Tibial artery (tissue), 4 donors: ENCODE results near the gene TRIM7.
A peak's percentile ranks its signal among the peaks of the same experiment; 100 is the strongest.

Experiments used
- DNase-seq, 2 donors: peaks; one replicate each; pipeline ENCODE4 v3.0.0-alpha.2; 2019
- H3K27ac ChIP-seq, 2 donors: fragments of 200-600 bp; sonication (generic) in 1 of 2; 1 replicate in 1 of 2; 2 replicates in 1 of 2; pipeline ENCODE4 v1.5.1; 2018 to 2019; ENCODE audit warnings: mild to moderate bottlenecking in 1 of 2
- H3K27me3 ChIP-seq, 2 donors: fragments of 200-600 bp; sonication (generic) in 1 of 2; one replicate each; pipeline versions ENCODE4 v1.5.1 to v1.6.0; 2016 to 2019
- H3K36me3 ChIP-seq, 3 donors: fragments of 200-600 bp; sonication (generic) in 2 of 3; one replicate each; pipeline ENCODE4 v1.5.1; 2016 to 2019; ENCODE audit warnings: mild to moderate bottlenecking in 2 of 3
- H3K4me1 ChIP-seq, 4 donors: fragments of 200-600 bp; sonication (generic) in 2 of 4; 1 replicate in 3 of 4; 2 replicates in 1 of 4; pipeline ENCODE4 v1.5.1; 2016 to 2019
- H3K4me3 ChIP-seq, 2 donors: fragments of 200-600 bp; sonication (generic) in 1 of 2; 1 replicate in 1 of 2; 2 replicates in 1 of 2; pipeline ENCODE4 v1.5.1; 2018 to 2019; ENCODE audit warnings: mild to moderate bottlenecking in 2 of 2
- H3K9me3 ChIP-seq, 3 donors: fragments of 200-600 bp; sonication (generic) in 1 of 3; one replicate each; pipeline ENCODE4 v1.5.1; 2016 to 2019
- CTCF ChIP-seq, 2 experiments: fragments of 200-600 bp in 1 of 2; fragments of 450-650 bp in 1 of 2; IDR thresholded peaks; one replicate each; pipeline ENCODE4 v1.5.1; 2017 to 2019; ENCODE audit warnings: antibody characterized with exemption in 2 of 2, mild to moderate bottlenecking in 1 of 2, moderate library complexity in 1 of 2
- intact Hi-C: fragments of 100-400 bp; cut with DNase I; formaldehyde crosslinking; loops from one replicate; pipeline ENCODE4 v1.15.0; 2023; ENCODE audit warnings: low total_unique reads

Gene TRIM7

DNA sequence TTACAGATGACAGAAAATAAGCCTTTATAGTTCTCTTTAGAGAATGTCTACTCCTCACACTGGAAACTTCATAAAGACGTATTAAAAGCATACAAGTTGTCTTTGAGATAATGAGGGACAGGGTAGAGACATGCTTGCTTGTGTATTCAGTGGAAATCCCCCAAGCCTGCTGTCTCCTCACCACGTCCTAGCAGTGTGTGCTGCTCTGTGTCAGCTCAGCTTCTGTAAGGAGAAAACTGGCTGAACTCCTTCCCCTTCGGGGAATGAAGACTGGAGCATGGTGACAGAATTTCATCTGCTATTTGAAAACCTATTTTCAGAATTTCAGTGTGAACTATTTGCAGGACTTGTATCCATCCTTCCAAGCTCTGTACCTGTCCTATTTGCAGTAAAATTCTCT is 48.2 kb downstream of the TRIM7 start:
- intact Hi-C loops = loop anchor here (10.0 kb wide), 1 partner anchor 372 kb away; no protein-coding TSS in a partner anchor
- no peak overlapping the region for H3K27ac ChIP-seq
- H3K4me1 ChIP-seq = peaks cover 0 to 8% (median 0%) of the 10 kb centered on the region in 4 donors
- H3K27me3 ChIP-seq = peaks cover 0 to 8% of the 10 kb centered on the region in 2 donors
- no peak for DNase-seq
- no peaks in the 10 kb centered on the region for H3K36me3 ChIP-seq
- no peak overlapping the region for H3K4me3 ChIP-seq
- no peak for TF ChIP-seq CTCF (IDR thresholded peaks at IDR 0.05)
- no peaks in the 10 kb centered on the region for H3K9me3 ChIP-seq

DNA sequence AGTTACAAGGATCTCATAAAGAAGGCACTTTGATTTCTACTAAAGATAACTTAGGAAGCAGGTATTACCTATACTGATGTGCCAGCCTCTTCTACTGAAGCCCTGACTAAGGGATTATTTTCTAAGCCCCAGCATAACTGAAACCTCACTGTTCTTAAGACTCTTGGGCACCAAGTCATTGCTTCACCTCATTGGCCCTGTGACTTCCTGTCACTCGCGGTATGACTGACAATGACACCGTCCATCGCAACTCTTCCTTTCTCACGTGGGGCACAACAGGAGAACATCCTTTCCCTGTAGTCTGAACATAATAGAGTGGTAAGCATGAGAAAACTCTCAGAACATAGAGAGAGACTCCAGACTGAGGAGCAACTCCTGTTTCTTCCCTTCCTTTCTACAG is 51.2 kb downstream of the TRIM7 start:
- Histone ChIP-seq H3K4me1 (no peaks in the 10 kb centered on the region), H3K4me3 (no peak overlapping the region), H3K9me3 (no peaks in the 10 kb centered on the region), H3K27ac (no peak overlapping the region), H3K27me3 (peaks cover 0 to 35% of the 10 kb centered on the region in 2 donors), H3K36me3 (no peaks in the 10 kb centered on the region)
- TF ChIP-seq CTCF (IDR thresholded peaks at IDR 0.05) = no peak
- no peak for DNase-seq
- intact Hi-C loops = loop anchor here (10.0 kb wide), 1 partner anchor 369 kb away; no protein-coding TSS in a partner anchor

GRCh38 chr5:181152406-181152805 is 52.6 kb downstream of the TRIM7 start:
- Histone ChIP-seq H3K9me3 (no peaks in the 10 kb centered on the region), H3K4me3 (no peak overlapping the region), H3K36me3 (no peaks in the 10 kb centered on the region), H3K27me3 (peaks cover 0 to 43% of the 10 kb centered on the region in 2 donors), H3K27ac (no peak overlapping the region), H3K4me1 (no peaks in the 10 kb centered on the region)
- intact Hi-C loops = loop anchor here (10.0 kb wide), 1 partner anchor 368 kb away; no protein-coding TSS in a partner anchor
- no peak for TF ChIP-seq CTCF (IDR thresholded peaks at IDR 0.05)
- no peak for DNase-seq

DNA sequence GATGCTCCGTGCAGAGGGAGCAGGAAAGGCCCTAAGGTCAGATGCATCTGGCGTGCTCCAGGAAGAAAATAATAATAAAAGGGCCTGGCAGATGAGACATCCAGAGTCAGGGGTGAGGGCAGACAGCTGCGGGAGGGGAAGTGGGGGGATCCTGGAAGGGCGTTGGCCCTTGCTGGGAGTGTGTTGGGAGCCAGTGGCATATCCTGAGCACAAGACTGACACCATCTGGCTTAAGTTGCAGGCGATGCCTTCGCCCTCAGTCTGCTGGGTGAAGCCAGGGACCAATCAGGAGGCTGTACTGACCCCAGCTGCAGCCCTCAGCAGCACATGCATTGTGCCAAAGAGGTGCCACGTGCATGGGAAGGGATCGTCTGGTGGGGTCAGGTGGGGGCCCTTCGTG is 53.9 kb downstream of the TRIM7 start:
- no peak for TF ChIP-seq CTCF (IDR thresholded peaks at IDR 0.05)
- H3K9me3 ChIP-seq = no peaks in the 10 kb centered on the region
- H3K4me3 ChIP-seq = no peak overlapping the region
- H3K4me1 ChIP-seq = no peaks in the 10 kb centered on the region
- no peak for DNase-seq
- no peaks in the 10 kb centered on the region for H3K36me3 ChIP-seq
- peaks cover 0 to 43% of the 10 kb centered on the region in 2 donors for H3K27me3 ChIP-seq
- H3K27ac ChIP-seq = no peak overlapping the region
- intact Hi-C loops = loop anchor here (10.0 kb wide), 1 partner anchor 366 kb away; no protein-coding TSS in a partner anchor

DNA sequence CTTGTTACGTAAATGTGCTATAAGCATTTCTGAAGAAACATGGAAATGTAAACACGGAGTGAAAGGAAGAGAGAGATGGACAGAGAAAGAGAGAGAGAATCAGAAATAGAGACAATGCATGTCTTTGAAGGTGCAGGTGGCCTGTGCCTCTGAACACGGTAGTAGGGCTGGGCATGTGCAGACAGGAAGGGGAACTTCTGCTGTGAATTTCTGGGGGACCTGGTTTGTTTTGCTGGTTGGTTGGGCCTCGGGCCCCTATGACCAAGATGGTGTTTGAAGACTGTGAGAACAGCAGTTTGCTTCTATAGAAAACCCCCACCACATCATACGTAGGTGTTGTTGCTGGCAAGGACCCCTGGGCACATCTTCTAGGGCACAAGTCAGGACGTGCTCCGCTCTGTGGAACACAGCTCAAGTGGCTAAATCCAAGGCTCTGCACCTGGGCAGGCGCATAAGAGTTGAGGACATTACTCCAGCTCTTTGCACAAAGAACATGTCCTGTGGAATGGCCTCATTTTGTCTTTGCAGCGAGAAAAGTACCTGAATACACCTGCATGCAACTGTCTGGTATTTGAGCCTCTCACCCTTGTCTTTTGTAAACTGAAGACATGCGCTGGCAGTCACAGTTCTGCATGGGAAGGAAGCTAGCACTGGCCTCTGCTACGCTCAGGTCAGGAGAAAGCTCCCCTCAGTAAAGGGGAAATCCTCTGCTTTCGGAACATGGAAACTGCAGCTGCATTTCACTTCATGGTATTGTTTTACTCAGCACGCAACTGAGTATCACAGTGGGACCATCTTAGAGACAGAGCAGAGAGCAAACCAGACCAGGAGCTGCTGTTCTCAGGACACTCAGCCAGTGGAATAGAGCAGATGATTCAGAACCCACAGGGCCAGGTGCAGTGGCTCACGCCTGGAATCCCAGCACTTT is 54.9 kb downstream of the TRIM7 start:
- TF ChIP-seq CTCF (IDR thresholded peaks at IDR 0.05) = no peak
- intact Hi-C loops = loop anchor here (10.0 kb wide), 1 partner anchor 365 kb away; no protein-coding TSS in a partner anchor

More for the DNA sequence above, 54.9 kb downstream of the TRIM7 start:
- Histone ChIP-seq H3K36me3 (no peaks in the 10 kb centered on the region), H3K4me3 (no peak overlapping the region), H3K4me1 (no peaks in the 10 kb centered on the region), H3K27me3 (peaks cover 0 to 43% of the 10 kb centered on the region in 2 donors), H3K27ac (no peak overlapping the region), H3K9me3 (no peaks in the 10 kb centered on the region)
- DNase-seq = peak in 1 of 2 donors; percentile 47
